HG03103 (cell line): ENCODE measurements around the gene ATP8B1.

Source experiments
- ATAC-seq: cut with Tn5 transposase; IDR thresholded peaks from one replicate; pipeline ENCODE4 v1.9.1; 2021; ENCODE audit warnings: low read depth; ENCODE audit not compliant: unreplicated experiment

The ATP8B1 gene

GRCh38 chr18:57631697-57632096 is 171.4 kb downstream of the ATP8B1 start:
- ATAC-seq, result no peak

- no peak for ATAC-seq
These were observed 172.1 kb downstream of the ATP8B1 start for GRCh38 chr18:57630754-57631595.

- peak; percentile 87 for ATAC-seq
These were observed 172.9 kb downstream of the ATP8B1 start for GRCh38 chr18:57630002-57630753.

- no peak for ATAC-seq
These were observed 173.7 kb downstream of the ATP8B1 start for GRCh38 chr18:57629422-57629821.

GRCh38 chr18:57627488-57627887 is 175.6 kb downstream of the ATP8B1 start:
- no peak for ATAC-seq

GRCh38 chr18:57624988-57625387 is 178.1 kb downstream of the ATP8B1 start:
- no peak for ATAC-seq

- peak; percentile 11 for ATAC-seq
These were observed 181.9 kb downstream of the ATP8B1 start for GRCh38 chr18:57621246-57621604.

GRCh38 chr18:57619876-57620275 is 183.2 kb downstream of the ATP8B1 start:
- ATAC-seq, result no peak

- ATAC-seq, result no peak
These were observed 184.2 kb downstream of the ATP8B1 start for GRCh38 chr18:57618910-57619309.

- ATAC-seq, result no peak
These were observed 199.2 kb downstream of the ATP8B1 start for GRCh38 chr18:57603871-57604270.
